PFSK-1 (cell line): ENCODE data around the gene VGLL4.

Experiments used
- FOXP2 ChIP-seq: optimal IDR thresholded peaks from 2 replicates; pipeline ENCODE3; 2011; ENCODE audit warnings: borderline replicate concordance, control low read depth, inconsistent platforms; ENCODE audit not compliant: insufficient read depth; ENCODE audit errors: extremely low read length, extremely low read depth
- POLR2AphosphoS5 ChIP-seq: IDR thresholded peaks from 2 replicates; pipeline ENCODE4 v1.6.1; 2012; ENCODE audit warnings: low read depth, mild to moderate bottlenecking, control low read depth, low read length, moderate library complexity
- SIN3A ChIP-seq: IDR thresholded peaks from 2 replicates; pipeline ENCODE4 v1.6.1; 2012; ENCODE audit warnings: mild to moderate bottlenecking, low read length, moderate library complexity, borderline replicate concordance; ENCODE audit not compliant: insufficient read depth
- TAF1 ChIP-seq: IDR thresholded peaks from 2 replicates; pipeline ENCODE4 v1.6.1; 2012; ENCODE audit warnings: low read length, control low read depth, borderline replicate concordance; ENCODE audit not compliant: insufficient read depth

DNA sequence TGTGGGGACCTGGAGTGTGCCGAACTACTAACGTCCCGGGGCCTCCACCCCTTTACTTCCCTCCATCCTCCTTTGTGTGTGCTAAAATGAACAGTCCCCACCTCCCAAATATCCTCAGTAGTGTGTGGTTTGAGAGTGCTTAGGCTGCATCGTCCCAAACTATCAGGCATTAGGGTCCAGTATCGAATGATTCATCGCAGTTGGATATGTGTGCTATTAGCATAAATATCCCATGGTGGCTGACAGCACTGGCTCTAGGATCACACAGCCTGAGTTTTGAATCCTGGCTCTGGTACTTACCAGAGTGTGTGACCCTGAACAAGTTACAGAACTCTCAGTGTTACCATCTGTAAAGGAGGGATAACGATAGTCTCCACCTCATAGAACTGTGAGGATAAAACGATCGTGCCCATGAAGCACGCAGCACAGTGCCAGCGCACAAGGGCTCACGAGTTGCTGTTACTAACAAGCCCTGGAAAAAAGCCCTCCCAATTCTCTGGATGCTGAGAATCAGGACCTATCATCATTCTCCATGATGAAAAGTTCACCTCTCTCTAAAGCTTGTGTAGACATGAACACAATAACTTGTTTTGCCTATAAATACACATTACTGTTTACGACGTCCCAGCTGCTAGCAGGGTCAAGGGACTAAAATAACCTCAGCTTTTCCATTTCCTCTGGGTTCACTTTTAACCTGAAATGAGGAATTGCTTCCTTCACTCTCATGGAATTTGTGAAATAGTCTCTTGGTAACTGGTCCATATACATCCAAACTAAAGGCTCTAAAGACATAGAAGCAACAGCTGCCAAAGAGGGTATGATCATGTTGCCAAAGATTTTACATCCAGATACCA, 51.0 kb downstream of the VGLL4 start:
- TF ChIP-seq TAF1, result no peak
- TF ChIP-seq POLR2AphosphoS5, result no peak
- TF ChIP-seq SIN3A, result no peak
- no peak for TF ChIP-seq FOXP2
